22Rv1 (cell line): Measurements from ENCODE around the gene FOLR1.

Experiments used
- H3K27ac ChIP-seq: fragments of 450-650 bp; 2 replicates; pipeline ENCODE4 v1.5.1; 2017
- CTCF ChIP-seq: fragments of 450-650 bp; IDR thresholded peaks from 2 replicates; pipeline ENCODE4 v1.5.1; 2017; ENCODE audit warnings: mild to moderate bottlenecking
- ZFX ChIP-seq: fragments of 450-650 bp; IDR thresholded peaks from 2 replicates; pipeline ENCODE4 v1.6.1; 2017; ENCODE audit warnings: antibody characterized with exemption, borderline replicate concordance

Gene FOLR1

GRCh38 chr11:72216638-72217037 lies 24.7 kb downstream of the FOLR1 start, which contains the start of gene FOLR2:
Gene FOLR2 (plus strand): TSS chr11:72216794. CDS start chr11:72218585, 1,791 bp downstream.
- no peak for TF ChIP-seq ZFX
- no peak for TF ChIP-seq CTCF
- no peak within 1 kb of the TSS for H3K27ac ChIP-seq

- no peak overlapping the region for H3K27ac ChIP-seq
- TF ChIP-seq ZFX (no peak), CTCF (no peak)
Observed at GRCh38 chr11:72217841-72218240, 25.9 kb downstream of the FOLR1 start.

GRCh38 chr11:72218251-72218745 lies 26.4 kb downstream of the FOLR1 start:
- no peak overlapping the region for H3K27ac ChIP-seq

GRCh38 chr11:72220696-72221363 lies 28.9 kb downstream of the FOLR1 start:
- no peak overlapping the region for H3K27ac ChIP-seq
- TF ChIP-seq CTCF (no peak), ZFX (no peak)

More at GRCh38 chr11:72218251-72218745, 26.4 kb downstream of the FOLR1 start:
- TF ChIP-seq ZFX: no peak
- TF ChIP-seq CTCF: no peak

GRCh38 chr11:72221386-72222075 lies 29.6 kb downstream of the FOLR1 start:
- peak overlapping the region; percentile 96; the same call in 1 of the 2 replicates for H3K27ac ChIP-seq
- TF ChIP-seq CTCF (no peak), ZFX (no peak)

- peak overlapping the region; percentile 96 for H3K27ac ChIP-seq
- TF ChIP-seq CTCF (no peak), ZFX (no peak)
Observed at GRCh38 chr11:72222106-72222891, 30.4 kb downstream of the FOLR1 start.
